Measurements from ENCODE around the gene TYSND1.
"Not testable (repeated sequence)": the region's sequence is repeated elsewhere in the genome, so short reads cannot be mapped to it uniquely, and the experiment has no call there.

TYSND1 gene

GRCh38 chr10:70146489-70147258 lies at the start of gene TYSND1:
TSS of gene TYSND1 (minus strand) at chr10:70146700. CDS start at chr10:70146586, 114 bp downstream.
- peak; percentile 99 for DNase-seq (ENCODE audit: low read depth)

- no peak for DNase-seq (ENCODE audit: low read depth)
Observed at GRCh38 chr10:70193391-70193844, 46.9 kb upstream of the TYSND1 start.

- DNase-seq (ENCODE audit: low read depth): peak; percentile 35
Observed at GRCh38 chr10:70192326-70192968, 45.9 kb upstream of the TYSND1 start.

GRCh38 chr10:70191972-70192305 lies 45.4 kb upstream of the TYSND1 start:
- DNase-seq (ENCODE audit: low read depth): peak; percentile 89

- DNase-seq (ENCODE audit: low read depth): no peak
Observed at GRCh38 chr10:70191161-70191971, 44.9 kb upstream of the TYSND1 start.

- peak; percentile 43 for DNase-seq (ENCODE audit: low read depth)
Observed at GRCh38 chr10:70190581-70190980, 44.1 kb upstream of the TYSND1 start.

GRCh38 chr10:70190102-70190501 lies 43.6 kb upstream of the TYSND1 start:
- no peak for DNase-seq (ENCODE audit: low read depth)

- DNase-seq (ENCODE audit: low read depth): no peak
Observed at GRCh38 chr10:70188768-70189167, 42.3 kb upstream of the TYSND1 start.

GRCh38 chr10:70186571-70186970 lies 40.1 kb upstream of the TYSND1 start:
- DNase-seq (ENCODE audit: low read depth): no peak

GRCh38 chr10:70186090-70186489 lies 39.6 kb upstream of the TYSND1 start:
- DNase-seq (ENCODE audit: low read depth): no peak

- DNase-seq (ENCODE audit: low read depth): no peak
Observed at GRCh38 chr10:70183304-70183703, 36.8 kb upstream of the TYSND1 start.

GRCh38 chr10:70179209-70179608 lies 32.7 kb upstream of the TYSND1 start:
- DNase-seq (ENCODE audit: low read depth): not testable (repeated sequence)

GRCh38 chr10:70178139-70178725 lies 31.7 kb upstream of the TYSND1 start:
- no peak for DNase-seq (ENCODE audit: low read depth)

- DNase-seq (ENCODE audit: low read depth): no peak
Observed at GRCh38 chr10:70176441-70176840, 29.9 kb upstream of the TYSND1 start.

GRCh38 chr10:70175516-70175915 lies 29.0 kb upstream of the TYSND1 start:
- DNase-seq (ENCODE audit: low read depth): no peak

GRCh38 chr10:70174058-70174741 lies 27.7 kb upstream of the TYSND1 start:
- no peak for DNase-seq (ENCODE audit: low read depth)

GRCh38 chr10:70169649-70170364 lies 23.3 kb upstream of the TYSND1 start:
- DNase-seq (ENCODE audit: low read depth): no peak

GRCh38 chr10:70169011-70169410 lies 22.5 kb upstream of the TYSND1 start:
- no peak for DNase-seq (ENCODE audit: low read depth)

- no peak for DNase-seq (ENCODE audit: low read depth)
Observed at GRCh38 chr10:70167246-70167645, 20.7 kb upstream of the TYSND1 start.

- DNase-seq (ENCODE audit: low read depth): no peak
Observed at GRCh38 chr10:70166394-70166793, 19.9 kb upstream of the TYSND1 start.

GRCh38 chr10:70164163-70164562 lies 17.7 kb upstream of the TYSND1 start:
- no peak for DNase-seq (ENCODE audit: low read depth)

Data from fibroblast of the conjunctiva (primary cell).